GM21390 (cell line): ENCODE data around the gene PAQR8.
A peak's percentile ranks its signal among the peaks of the same experiment; 100 is the strongest.
"Not testable (repeated sequence)": the region's sequence is repeated elsewhere in the genome, so short reads cannot be mapped to it uniquely, and the experiment has no call there.

Experiments used
- ATAC-seq: cut with Tn5 transposase; IDR thresholded peaks from one replicate; pipeline ENCODE4 v1.9.1; 2021; ENCODE audit not compliant: unreplicated experiment

The PAQR8 gene

DNA sequence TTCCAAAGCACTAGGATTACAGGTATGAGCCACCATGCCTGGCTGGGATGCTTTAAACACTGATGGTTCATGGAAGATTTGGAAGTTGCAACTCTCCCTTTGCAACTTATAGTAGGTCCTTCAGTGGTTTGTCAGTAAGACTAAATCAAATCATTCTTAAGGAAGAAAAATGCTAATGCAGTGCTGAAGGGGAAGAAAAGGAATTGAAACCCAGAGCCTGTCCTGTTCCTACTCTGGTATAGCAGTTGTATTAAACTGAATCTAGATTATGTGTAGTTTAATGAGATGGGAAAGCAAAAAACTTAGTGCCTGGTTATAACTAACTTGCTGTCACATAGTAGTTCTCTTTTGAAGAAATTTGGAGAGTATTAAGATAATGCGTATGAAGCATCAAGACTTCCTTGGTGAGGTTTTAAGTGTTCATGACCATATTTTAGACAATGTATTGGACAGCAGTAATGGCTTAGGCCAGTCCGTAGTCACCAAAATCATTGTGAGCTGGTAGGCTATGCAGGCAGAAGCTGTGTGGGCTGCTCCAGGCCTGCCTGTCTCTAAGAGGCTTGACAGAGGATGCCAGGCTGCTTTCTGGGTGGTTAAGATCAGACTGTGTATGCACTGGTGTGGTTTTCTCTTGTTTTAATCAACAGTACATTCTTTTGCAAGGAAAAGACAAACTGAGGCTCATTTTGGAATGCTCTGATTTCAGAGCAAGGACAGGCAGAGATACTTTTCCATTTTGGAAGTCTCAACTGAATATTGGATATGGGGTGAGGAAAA lies 14.0 kb downstream of the PAQR8 start:
- ATAC-seq: no peak

DNA sequence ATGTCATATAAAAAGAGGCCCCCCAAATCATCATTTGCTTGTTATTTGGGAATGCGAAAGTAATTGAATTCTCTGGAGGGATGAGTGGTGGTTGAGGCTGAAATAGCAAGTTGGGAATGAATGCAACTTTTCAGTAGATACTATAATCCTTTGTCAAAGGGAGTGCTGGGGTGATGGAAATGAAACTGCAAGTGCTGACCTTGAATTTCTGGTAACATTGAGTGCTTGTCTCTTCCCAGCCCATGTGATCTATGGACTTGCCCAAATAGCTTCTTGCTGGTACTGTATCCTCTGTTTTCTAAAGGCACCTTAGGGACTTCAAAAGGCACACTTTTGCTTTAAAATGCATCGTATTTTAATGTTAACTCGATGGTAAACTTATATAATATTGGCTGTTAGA lies 14.8 kb downstream of the PAQR8 start:
- no peak for ATAC-seq

GRCh38 chr6:52377538-52378221 lies 15.7 kb downstream of the PAQR8 start:
- ATAC-seq: no peak

GRCh38 chr6:52381249-52381648 lies 19.3 kb downstream of the PAQR8 start:
- ATAC-seq: no peak

DNA sequence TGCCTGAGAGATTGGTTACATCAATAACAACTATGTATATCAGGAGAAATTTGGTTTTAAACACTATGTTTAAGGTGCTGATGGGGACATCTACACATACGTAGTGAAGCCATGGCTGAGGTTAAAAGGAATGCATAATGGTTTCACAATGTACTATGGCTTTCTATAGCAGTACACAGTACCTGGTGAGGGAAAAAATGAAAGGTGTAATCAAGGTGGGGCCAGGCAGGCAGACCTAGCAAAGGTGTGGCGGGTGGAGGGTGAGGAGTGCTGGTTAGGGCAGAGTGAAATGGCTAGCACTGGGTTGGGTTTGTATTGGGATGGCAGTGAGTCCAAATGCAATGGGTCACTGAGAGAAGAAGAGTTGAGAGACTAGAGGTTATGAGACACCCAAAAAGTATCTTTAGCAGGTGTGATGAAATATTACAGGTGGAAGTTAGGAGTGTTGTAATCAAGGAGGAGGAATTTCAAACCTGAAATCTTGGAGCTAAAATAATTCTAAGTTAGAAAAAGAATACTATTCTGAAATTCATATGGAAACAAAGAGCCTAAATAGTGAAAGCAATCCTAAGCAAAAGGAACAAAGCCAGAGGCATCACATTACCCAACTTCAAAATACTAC lies 22.3 kb downstream of the PAQR8 start:
- no peak for ATAC-seq

- ATAC-seq: no peak
These were observed 23.1 kb downstream of the PAQR8 start for GRCh38 chr6:52385074-52385473.

DNA sequence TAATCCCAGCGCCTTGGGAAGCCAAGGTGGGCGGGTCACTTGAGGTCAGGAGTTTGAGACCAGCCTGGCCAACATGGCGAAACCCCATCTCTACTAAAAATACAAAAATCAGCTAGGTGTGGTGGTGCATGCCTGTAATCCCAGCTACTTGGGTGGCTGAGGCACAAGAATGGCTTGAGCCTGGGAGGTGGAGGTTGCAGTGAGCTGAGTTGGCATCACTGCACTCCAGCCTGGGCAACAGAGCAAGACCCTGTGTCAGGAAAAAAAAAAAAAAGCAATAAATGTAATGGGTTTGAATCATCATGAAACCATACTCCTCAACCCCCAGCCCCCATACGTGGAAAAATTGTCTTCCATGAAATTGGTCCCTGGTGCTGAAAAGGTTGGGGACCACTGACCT lies 26.2 kb downstream of the PAQR8 start:
- not testable (repeated sequence) for ATAC-seq

- no peak for ATAC-seq
These were observed 26.8 kb downstream of the PAQR8 start for GRCh38 chr6:52388790-52389189.

- ATAC-seq: no peak
These were observed 27.3 kb downstream of the PAQR8 start for GRCh38 chr6:52389264-52389625.

GRCh38 chr6:52389626-52390360 lies 27.8 kb downstream of the PAQR8 start:
- ATAC-seq: peak; percentile 63

GRCh38 chr6:52390361-52390727 lies 28.4 kb downstream of the PAQR8 start:
- ATAC-seq: peak; percentile 44

GRCh38 chr6:52391599-52391998 lies 29.6 kb downstream of the PAQR8 start:
- ATAC-seq: no peak

DNA sequence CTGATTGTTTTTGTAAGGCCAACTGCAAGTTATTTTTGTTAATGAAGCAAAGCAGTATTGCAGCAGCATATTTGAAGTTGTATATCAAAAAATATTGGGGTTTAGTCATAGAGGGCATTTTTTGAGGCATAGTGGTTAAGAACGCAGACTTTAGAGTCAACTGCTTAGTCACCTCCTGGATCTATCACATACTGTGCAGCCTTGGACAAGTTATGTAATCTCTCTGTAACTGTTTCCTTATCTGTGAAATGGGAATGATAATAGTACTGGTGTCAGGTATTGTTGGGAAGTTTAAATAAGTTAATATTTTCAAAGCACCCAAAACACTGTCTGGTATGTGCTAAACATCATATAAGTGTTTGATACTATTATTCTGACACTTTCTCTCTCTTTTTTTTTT lies 31.0 kb downstream of the PAQR8 start:
- ATAC-seq: no peak

GRCh38 chr6:52393780-52394179 lies 31.8 kb downstream of the PAQR8 start:
- no peak for ATAC-seq

DNA sequence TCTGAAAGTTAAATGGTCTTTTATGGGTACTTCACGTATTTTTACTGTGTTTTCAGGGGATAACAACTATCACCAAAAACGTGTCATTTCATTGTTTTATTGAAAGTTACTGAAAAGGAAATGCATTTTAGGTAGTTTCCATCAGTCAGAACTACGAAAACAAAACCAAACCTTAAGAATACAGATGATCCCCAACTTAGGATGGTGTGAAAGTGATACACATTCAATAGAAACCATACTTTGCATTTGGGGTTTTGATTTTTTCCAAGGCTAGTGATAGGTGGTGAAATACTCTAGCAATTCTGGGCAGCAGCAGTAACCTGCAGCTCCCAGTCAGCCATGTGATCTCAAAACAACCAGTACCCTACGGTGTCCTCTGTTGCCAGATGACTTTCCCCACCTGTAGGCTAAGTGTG lies 32.3 kb downstream of the PAQR8 start:
- ATAC-seq: peak; percentile 58

- no peak for ATAC-seq
These were observed 34.0 kb downstream of the PAQR8 start for GRCh38 chr6:52395969-52396368.

DNA sequence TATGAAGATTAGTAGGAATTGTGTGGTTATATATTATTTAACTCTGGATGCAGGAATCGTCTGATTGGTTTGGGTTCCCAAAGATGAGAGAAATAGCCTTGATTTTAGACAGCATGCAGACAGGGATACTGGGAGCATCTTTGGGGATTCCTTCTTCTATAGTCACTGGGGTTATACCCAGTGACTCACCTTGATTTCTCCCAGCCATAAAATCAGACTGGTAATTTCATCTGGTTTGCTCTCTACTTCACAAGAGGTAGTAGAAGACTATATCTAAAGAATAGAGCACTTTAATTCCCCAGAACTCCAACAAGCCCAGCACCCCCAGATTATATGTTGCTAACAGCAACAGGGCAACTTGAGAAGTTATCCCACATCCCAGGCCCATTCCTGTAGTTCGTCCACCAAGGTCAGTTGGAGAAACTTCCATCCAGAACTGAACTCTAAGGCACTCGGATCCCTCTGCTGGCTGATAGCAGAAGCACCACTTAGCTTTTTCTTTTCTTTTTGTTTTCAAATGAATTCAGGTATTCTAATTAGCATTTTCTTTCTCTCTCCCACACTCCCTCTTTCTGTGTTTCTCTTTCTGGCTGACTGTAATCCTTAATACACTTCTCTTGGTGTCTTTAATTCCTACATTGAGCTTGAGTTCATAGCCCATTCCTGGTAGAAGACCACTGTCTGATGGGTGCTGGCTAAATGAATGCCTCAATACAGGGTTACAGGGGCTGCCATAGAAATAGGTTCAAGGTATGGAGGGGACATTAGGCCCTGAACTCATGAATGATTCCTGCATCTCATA lies 37.8 kb downstream of the PAQR8 start:
- peak; percentile 49 for ATAC-seq

DNA sequence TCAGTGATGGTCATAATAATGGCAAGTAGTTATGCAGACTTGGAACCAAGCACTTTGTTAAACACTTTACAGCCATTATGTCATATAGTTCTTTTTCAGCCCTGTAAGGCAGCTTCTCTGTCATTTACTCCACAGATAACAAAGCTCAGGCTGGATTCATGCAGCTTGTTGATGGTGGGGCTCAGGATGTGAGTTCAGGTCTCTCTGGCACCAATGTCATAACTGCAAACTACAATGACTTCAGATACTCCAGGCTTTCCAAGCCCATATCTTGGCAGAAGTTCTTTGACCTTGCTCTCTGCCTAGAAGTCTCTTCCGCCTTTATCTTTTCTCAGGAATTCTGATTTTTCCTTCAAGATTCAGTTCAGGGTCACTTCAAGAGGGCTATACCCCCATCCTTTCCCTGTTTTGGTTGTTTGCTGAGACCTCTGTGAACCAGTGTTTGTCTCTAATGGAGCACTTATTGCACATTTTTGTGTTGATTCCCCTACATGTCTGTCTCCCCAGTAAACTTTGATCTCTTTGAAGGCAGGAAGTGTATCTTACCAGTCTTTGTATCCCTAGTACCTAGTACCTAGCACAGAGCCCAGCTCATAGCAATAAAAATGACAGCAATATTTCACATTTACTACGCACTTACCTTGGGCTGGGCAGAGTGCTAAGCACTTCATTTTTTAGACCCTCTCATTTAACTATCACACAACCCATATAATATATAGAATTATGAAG lies 38.5 kb downstream of the PAQR8 start:
- ATAC-seq: no peak

GRCh38 chr6:52403086-52403485 lies 41.1 kb downstream of the PAQR8 start:
- ATAC-seq: no peak

GRCh38 chr6:52403627-52404026 lies 41.7 kb downstream of the PAQR8 start:
- no peak for ATAC-seq
